Hindlimb muscle (tissue), 1 donor: ENCODE measurements around the gene GRID1. TPM values are rescaled to one million over a fixed set of nuclear protein-coding genes. Genes with fewer than 3 reads are reported as not detected.
A peak's percentile ranks its signal among the peaks of the same experiment; 100 is the strongest.

Source experiments
- DNase-seq: peaks from one replicate; pipeline ENCODE4 v3.0.0-alpha.2; 2013
- polyA plus RNA-seq: library from polyadenylated mRNA; unstranded; fragments of 120-200 nt; gene quantifications from one replicate; pipeline ENCODE4 v1.2.1, GENCODE V29; 2013; ENCODE audit not compliant: insufficient read length

Gene GRID1
- polyA plus RNA-seq, 1 donor = 3.0 TPM

GRCh38 chr10:86368987-86369386, 2.4 kb upstream of the GRID1 start:
- DNase-seq = no peak

- DNase-seq = no peak
Measured at GRCh38 chr10:86368046-86368445, 1.5 kb upstream of the GRID1 start.

- DNase-seq = peak; percentile 53
Measured at GRCh38 chr10:86367152-86367951, 757 bp upstream of the GRID1 start.

- peak; percentile 23 for DNase-seq
Measured at GRCh38 chr10:86366902-86367151, 232 bp upstream of the GRID1 start.

GRCh38 chr10:86365346-86366032, 1.1 kb downstream of the GRID1 start:
- peak; percentile 21 for DNase-seq

GRCh38 chr10:86364491-86365345, 1.9 kb downstream of the GRID1 start:
- no peak for DNase-seq

GRCh38 chr10:86363833-86364490, 2.6 kb downstream of the GRID1 start:
- no peak for DNase-seq

- DNase-seq = peak; percentile 60
Measured at GRCh38 chr10:86363184-86363832, 3.3 kb downstream of the GRID1 start.

GRCh38 chr10:86362586-86363183, 3.9 kb downstream of the GRID1 start:
- no peak for DNase-seq

GRCh38 chr10:86362129-86362527, 4.5 kb downstream of the GRID1 start:
- no peak for DNase-seq

GRCh38 chr10:86361156-86362128, 5.2 kb downstream of the GRID1 start:
- no peak for DNase-seq

- DNase-seq = no peak
Measured at GRCh38 chr10:86360657-86361056, 5.9 kb downstream of the GRID1 start.

- no peak for DNase-seq
Measured at GRCh38 chr10:86359954-86360353, 6.6 kb downstream of the GRID1 start.

GRCh38 chr10:86359111-86359510, 7.5 kb downstream of the GRID1 start:
- DNase-seq = no peak

- DNase-seq = no peak
Measured at GRCh38 chr10:86357676-86358075, 8.9 kb downstream of the GRID1 start.

GRCh38 chr10:86357041-86357440, 9.6 kb downstream of the GRID1 start:
- no peak for DNase-seq

GRCh38 chr10:86356296-86356695, 10.3 kb downstream of the GRID1 start:
- no peak for DNase-seq

GRCh38 chr10:86355571-86356038, 11.0 kb downstream of the GRID1 start:
- peak; percentile 53 for DNase-seq

- DNase-seq = no peak
Measured at GRCh38 chr10:86354761-86355540, 11.6 kb downstream of the GRID1 start.
